HepG2 (cell line): Measurements from ENCODE around the gene ST6GALNAC4. TPM values are rescaled to one million over a fixed set of nuclear protein-coding genes. Genes with fewer than 3 reads are reported as not detected.
A peak's percentile ranks its signal among the peaks of the same experiment; 100 is the strongest.

Experiments
- BCLAF1 ChIP-seq: fragments of 450-650 bp; IDR thresholded peaks from 2 replicates; pipeline ENCODE4 v1.6.1; 2017; ENCODE audit warnings: mild to moderate bottlenecking
- DRAP1 ChIP-seq: IDR thresholded peaks from 2 replicates; pipeline ENCODE4 v1.6.1; 2016; ENCODE audit warnings: missing genetic modification reagents, missing compliant biosample characterization
- HNF4G ChIP-seq, 2 experiments: sonication (generic) in 1 of 2; formaldehyde crosslinking in 1 of 2; IDR thresholded peaks; 2 replicates each; pipeline versions ENCODE4 v1.4.0 to v1.6.1; 2011 to 2020; ENCODE audit warnings: borderline replicate concordance in 2 of 2, low read depth in 2 of 2, mild to moderate bottlenecking in 2 of 2, low read length in 1 of 2, missing genetic modification reagents in 1 of 2, moderate library complexity in 1 of 2
- KAT2B ChIP-seq: fragments of 150-350 bp; IDR thresholded peaks from 2 replicates; pipeline ENCODE4 v1.6.1; 2014; ENCODE audit warnings: low read depth, low read length, borderline replicate concordance
- MATR3 ChIP-seq: sonication (generic); formaldehyde crosslinking; IDR thresholded peaks from 2 replicates; pipeline ENCODE4 v1.4.0; 2020; ENCODE audit warnings: missing genetic modification reagents
- MBNL3 ChIP-seq: fragments of 250-450 bp; sonication (Bioruptor Pico); conservative IDR thresholded peaks from 2 replicates; pipeline ENCODE4 v1.8.0; 2022; ENCODE audit warnings: mild to moderate bottlenecking, inconsistent platforms
- MIER2 ChIP-seq: IDR thresholded peaks from 2 replicates; pipeline ENCODE4 v1.6.1; 2016; ENCODE audit warnings: missing biosample characterization, missing genetic modification reagents
- MLXIP ChIP-seq: sonication (generic); formaldehyde crosslinking; IDR thresholded peaks from 2 replicates; pipeline ENCODE4 v1.9.0; 2021; ENCODE audit warnings: missing genetic modification reagents, borderline replicate concordance
- PHF20 ChIP-seq: sonication (generic); formaldehyde crosslinking; IDR thresholded peaks from 2 replicates; pipeline ENCODE4 v1.5.0; 2020; ENCODE audit warnings: mild to moderate bottlenecking, missing genetic modification reagents
- SALL1 ChIP-seq: sonication (generic); formaldehyde crosslinking; IDR thresholded peaks from 2 replicates; pipeline ENCODE4 v1.8.0; 2022; ENCODE audit warnings: mild to moderate bottlenecking, missing genetic modification reagents
- SPEN ChIP-seq: sonication (generic); formaldehyde crosslinking; IDR thresholded peaks from 2 replicates; pipeline ENCODE4 v1.5.1; 2020; ENCODE audit warnings: low read depth, mild to moderate bottlenecking, missing genetic modification reagents
- SUZ12 ChIP-seq: fragments of 150-350 bp; IDR thresholded peaks from 2 replicates; pipeline ENCODE4 v1.6.1; 2014; ENCODE audit warnings: low read depth, low read length
- TEF ChIP-seq: sonication (generic); formaldehyde crosslinking; IDR thresholded peaks from 2 replicates; pipeline ENCODE4 v1.5.0; 2020; ENCODE audit warnings: missing genetic modification reagents
- YEATS4 ChIP-seq: sonication (generic); formaldehyde crosslinking; IDR thresholded peaks from 2 replicates; pipeline ENCODE4 v1.4.0; 2020; ENCODE audit warnings: missing genetic modification reagents, borderline replicate concordance
- YY1 ChIP-seq: IDR thresholded peaks from 2 replicates; pipeline ENCODE4 v1.6.1; 2011; ENCODE audit warnings: low read length, low read depth, moderate library complexity, mild to moderate bottlenecking; ENCODE audit not compliant: insufficient read depth, insufficient replicate concordance
- ZFP1 ChIP-seq: IDR thresholded peaks from 2 replicates; pipeline ENCODE4 v1.6.1; 2016
- ZIK1 ChIP-seq: sonication (generic); formaldehyde crosslinking; IDR thresholded peaks from 2 replicates; pipeline ENCODE4 v1.5.0; 2020; ENCODE audit warnings: mild to moderate bottlenecking, low read depth, missing genetic modification reagents, borderline replicate concordance
- ZNF276 ChIP-seq: sonication (generic); formaldehyde crosslinking; IDR thresholded peaks from 2 replicates; pipeline ENCODE4 v1.4.0; 2020; ENCODE audit warnings: mild to moderate bottlenecking, low read depth, missing genetic modification reagents
- ZSCAN20 ChIP-seq: sonication (generic); formaldehyde crosslinking; IDR thresholded peaks from 2 replicates; pipeline ENCODE4 v1.4.0; 2020; ENCODE audit warnings: missing genetic modification reagents, mild to moderate bottlenecking, borderline replicate concordance
- polyA plus RNA-seq, 8 experiments: library from polyadenylated mRNA; depleted of rRNA in 3 of 8; stranded (reverse) in 7 of 8; unstranded in 1 of 8; fragments of >200 nt; fragmentation: Illumina TruSeq in 4 of 8; extraction: Trizol in 4 of 8; gene quantifications; 2 replicates each; pipeline versions ENCODE4 v1.2.1 to v1.2.3, GENCODE V29; 2011 to 2016; ENCODE audit warnings: low read depth in 4 of 8, missing spikeins in 1 of 8, mixed read lengths in 1 of 8; ENCODE audit not compliant: insufficient read depth in 1 of 8
- total RNA-seq, 5 experiments: library from RNA; depleted of rRNA; stranded (reverse); fragments of >200 nt; fragmentation: Illumina TruSeq; extraction: Trizol; gene quantifications; 2 replicates each; pipeline ENCODE4 v1.2.3, GENCODE V29; 2016; ENCODE audit warnings: low read depth in 1 of 5

ST6GALNAC4 gene
- total and polyA plus RNA-seq, 2 of the 13 experiments (the other 11 are each of a cell fraction or from before 2014, with no cell fraction given), result 18.8 to 27.7 TPM

GRCh38 chr9:127898433-127899127 lies 18.3 kb downstream of the ST6GALNAC4 start (continued):
- no peak for TF ChIP-seq BCLAF1
- no peak for TF ChIP-seq MIER2
- peak; percentile 10; the same call in 1 of the 2 replicates for TF ChIP-seq YEATS4
- no peak for TF ChIP-seq ZNF276 (CRISPR knock-in tag)
- no peak for TF ChIP-seq ZFP1 (CRISPR knock-in tag)
- TF ChIP-seq SPEN, result no peak; the same call in 1 of the 2 replicates
- no peak for TF ChIP-seq MLXIP (CRISPR knock-in tag)
- TF ChIP-seq MATR3, result no peak
- TF ChIP-seq KAT2B, result no peak
- no peak for TF ChIP-seq TEF (CRISPR knock-in tag)
- no peak for TF ChIP-seq DRAP1
- TF ChIP-seq SALL1 (CRISPR knock-in tag), result peak; percentile 46
- peak; percentile 54; the same call in 1 of the 2 replicates for TF ChIP-seq PHF20
- TF ChIP-seq YY1, result no peak
- no peak for TF ChIP-seq HNF4G (IDR thresholded peaks at IDR 0.05; ENCODE audit: borderline replicate concordance, low read depth, low read length)
- TF ChIP-seq HNF4G (CRISPR knock-in tag; IDR thresholded peaks at IDR 0.05; ENCODE audit: borderline replicate concordance, low read depth), result 0 out of 2 replicates have a peak, but pooled peaks have one; percentile 58
- TF ChIP-seq ZIK1, result no peak
- no peak for TF ChIP-seq MBNL3 (CRISPR knock-in tag)
- TF ChIP-seq ZSCAN20, result no peak
- TF ChIP-seq SUZ12, result no peak
